K562 (cell line): ENCODE measurements around the gene PTPN14.
"Not testable (repeated sequence)": the region's sequence is repeated elsewhere in the genome, so short reads cannot be mapped to it uniquely, and the experiment has no call there.

Experiments used
- EZH2 ChIP-seq: IDR thresholded peaks from 2 replicates; pipeline ENCODE4 v1.6.1; 2012; ENCODE audit warnings: low read depth, mild to moderate bottlenecking, inconsistent platforms, low read length, borderline replicate concordance
- FOXK1 ChIP-seq: sonication (generic); formaldehyde crosslinking; IDR thresholded peaks from 2 replicates; pipeline ENCODE4 v1.8.0; 2022; ENCODE audit warnings: missing genetic modification reagents, mild to moderate bottlenecking, borderline replicate concordance
- NFE2L1 ChIP-seq: fragments of 450-650 bp; IDR thresholded peaks from 2 replicates; pipeline ENCODE4 v1.6.1; 2016; ENCODE audit warnings: missing genetic modification characterization, low read depth, mild to moderate bottlenecking, missing compliant biosample characterization, moderate library complexity, borderline replicate concordance
- POLR2G ChIP-seq: fragments of 200-400 bp; formaldehyde crosslinking; IDR thresholded peaks from 2 replicates; pipeline ENCODE4 v1.6.1; 2017; ENCODE audit warnings: low read depth, mild to moderate bottlenecking, antibody characterized with exemption, low read length, moderate library complexity
- RBBP5 ChIP-seq: fragments of 200-600 bp; sonication (generic); IDR thresholded peaks from 2 replicates; pipeline ENCODE4 v1.6.1; 2012; ENCODE audit warnings: borderline replicate concordance, mild to moderate bottlenecking, low read length, control low read depth, inconsistent platforms; ENCODE audit not compliant: insufficient read depth, poor library complexity, severe bottlenecking
- ZBTB33 ChIP-seq: sonication (generic); formaldehyde crosslinking; IDR thresholded peaks from 2 replicates; pipeline ENCODE4 v1.8.1; 2023; ENCODE audit warnings: mild to moderate bottlenecking, missing genetic modification reagents
- ZNF511 ChIP-seq: sonication (generic); formaldehyde crosslinking; IDR thresholded peaks from 2 replicates; pipeline ENCODE4 v1.8.0; 2022; ENCODE audit warnings: mild to moderate bottlenecking, missing genetic modification reagents
- TF ChIP-seq, protein P1 (sequence below), 3 experiments: IDR thresholded peaks in 2 of 3; conservative IDR thresholded peaks in 1 of 3; 2 replicates each; pipeline ENCODE4 v1.5.1; 2011 to 2012; ENCODE audit warnings: low read length in 3 of 3, mild to moderate bottlenecking in 3 of 3, control low read depth in 2 of 3, improper control_type of control experiment in 1 of 3, inconsistent platforms in 1 of 3, low read depth in 1 of 3, mixed read lengths in 1 of 3, moderate library complexity in 1 of 3; ENCODE audit not compliant: insufficient read depth in 2 of 3

GRCh38 chr1:214521458-214521857 lies 29.9 kb downstream of the PTPN14 start:
- not testable (repeated sequence) for TF ChIP-seq NFE2L1 (tag); FOXK1 (CRISPR knock-in tag); POLR2G; RBBP5; ZNF511 (CRISPR knock-in tag); ZBTB33 (CRISPR knock-in tag); EZH2
- TF ChIP-seq, protein P1, sequence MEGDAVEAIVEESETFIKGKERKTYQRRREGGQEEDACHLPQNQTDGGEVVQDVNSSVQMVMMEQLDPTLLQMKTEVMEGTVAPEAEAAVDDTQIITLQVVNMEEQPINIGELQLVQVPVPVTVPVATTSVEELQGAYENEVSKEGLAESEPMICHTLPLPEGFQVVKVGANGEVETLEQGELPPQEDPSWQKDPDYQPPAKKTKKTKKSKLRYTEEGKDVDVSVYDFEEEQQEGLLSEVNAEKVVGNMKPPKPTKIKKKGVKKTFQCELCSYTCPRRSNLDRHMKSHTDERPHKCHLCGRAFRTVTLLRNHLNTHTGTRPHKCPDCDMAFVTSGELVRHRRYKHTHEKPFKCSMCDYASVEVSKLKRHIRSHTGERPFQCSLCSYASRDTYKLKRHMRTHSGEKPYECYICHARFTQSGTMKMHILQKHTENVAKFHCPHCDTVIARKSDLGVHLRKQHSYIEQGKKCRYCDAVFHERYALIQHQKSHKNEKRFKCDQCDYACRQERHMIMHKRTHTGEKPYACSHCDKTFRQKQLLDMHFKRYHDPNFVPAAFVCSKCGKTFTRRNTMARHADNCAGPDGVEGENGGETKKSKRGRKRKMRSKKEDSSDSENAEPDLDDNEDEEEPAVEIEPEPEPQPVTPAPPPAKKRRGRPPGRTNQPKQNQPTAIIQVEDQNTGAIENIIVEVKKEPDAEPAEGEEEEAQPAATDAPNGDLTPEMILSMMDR (IDR thresholded peaks at IDR 0.05 in 2 of 3, conservative IDR thresholded peaks at IDR 0.05 in 1 of 3; ENCODE audit: insufficient read depth in 2 of 3, low read depth in 1 of 3, low read length in 3 of 3), result not testable (repeated sequence)
